K562 (cell line): ENCODE results near the gene STUB1.

Source experiments
- CBX1 ChIP-seq: sonication (generic); IDR thresholded peaks from 2 replicates; pipeline ENCODE4 v1.6.1; 2016; ENCODE audit warnings: antibody characterized with exemption, low read depth, mild to moderate bottlenecking
- CBX5 ChIP-seq: IDR thresholded peaks from 2 replicates; pipeline ENCODE4 v1.6.1; 2014; ENCODE audit warnings: low read depth, borderline replicate concordance
- MYC ChIP-seq, 2 experiments: fragments of 250-450 bp in 1 of 2; sonication (Bioruptor Pico) in 1 of 2; IDR thresholded peaks; 2 replicates each; pipeline versions ENCODE4 v1.5.1 to v1.6.1; 2012 to 2021; ENCODE audit warnings: low read depth in 2 of 2, borderline replicate concordance in 1 of 2, improper control_type of control experiment in 1 of 2, low read length in 1 of 2, mild to moderate bottlenecking in 1 of 2, moderate library complexity in 1 of 2
- POLR2B ChIP-seq: fragments of 450-650 bp; IDR thresholded peaks from 2 replicates; pipeline ENCODE4 v1.6.1; 2018; ENCODE audit warnings: low read depth; ENCODE audit not compliant: partially characterized antibody
- RHOXF2B ChIP-seq: fragments of 250-450 bp; sonication (Bioruptor Pico); conservative IDR thresholded peaks from 2 replicates; pipeline ENCODE4 v1.5.1; 2021
- SIX5 ChIP-seq, 2 experiments: IDR thresholded peaks; 2 replicates each; pipeline ENCODE4 v1.6.1; 2011; ENCODE audit warnings: low read length in 2 of 2, borderline replicate concordance in 1 of 2, low read depth in 1 of 2, mild to moderate bottlenecking in 1 of 2, moderate library complexity in 1 of 2; ENCODE audit not compliant: insufficient read depth in 1 of 2
- XRCC3 ChIP-seq: fragments of 450-650 bp; IDR thresholded peaks from 2 replicates; pipeline ENCODE4 v1.6.1; 2017; ENCODE audit warnings: mild to moderate bottlenecking, moderate library complexity
- ZKSCAN3 ChIP-seq: fragments of 250-450 bp; sonication (Bioruptor Pico); IDR thresholded peaks from 2 replicates; pipeline ENCODE4 v1.4.0; 2020
- TF ChIP-seq, protein P1 (sequence below): fragments of 250-450 bp; sonication (Bioruptor Pico); IDR thresholded peaks from 2 replicates; pipeline ENCODE4 v1.5.0; 2021
- TF ChIP-seq, protein P2 (sequence below), 3 experiments: IDR thresholded peaks in 2 of 3; conservative IDR thresholded peaks in 1 of 3; 2 replicates each; pipeline ENCODE4 v1.5.1; 2011 to 2012; ENCODE audit warnings: low read length in 3 of 3, mild to moderate bottlenecking in 3 of 3, control low read depth in 2 of 3, improper control_type of control experiment in 1 of 3, inconsistent platforms in 1 of 3, low read depth in 1 of 3, mixed read lengths in 1 of 3, moderate library complexity in 1 of 3; ENCODE audit not compliant: insufficient read depth in 2 of 3
- TF ChIP-seq, protein P3 (sequence below): sonication (generic); formaldehyde crosslinking; IDR thresholded peaks from 2 replicates; pipeline ENCODE4 v1.8.1; 2023; ENCODE audit warnings: mild to moderate bottlenecking, missing genetic modification reagents

DNA sequence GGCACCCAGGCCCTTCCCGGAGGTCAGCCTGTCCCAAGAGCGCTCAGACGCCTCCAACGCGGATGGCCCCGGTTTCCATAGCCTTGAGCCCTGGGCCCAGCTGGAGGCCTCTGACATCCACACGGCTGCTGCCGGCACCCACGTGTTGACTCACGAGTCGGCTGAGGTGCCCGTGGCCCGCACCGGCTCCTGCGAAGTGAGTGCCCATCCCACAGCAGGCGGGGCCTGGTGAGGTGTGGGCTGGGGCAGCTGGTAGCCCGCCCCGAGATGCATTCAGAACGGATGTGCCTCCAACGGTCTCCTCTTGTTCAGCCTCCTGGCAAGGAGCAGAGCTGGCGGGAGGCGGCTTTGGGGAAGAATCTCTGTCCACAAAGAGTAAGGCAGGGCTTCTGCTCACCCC, 28.4 kb upstream of the STUB1 start:
- TF ChIP-seq CBX1 (no peak), POLR2B (no peak), CBX5 (no peak), SIX5 (IDR thresholded peaks at IDR 0.05; ENCODE audit: borderline replicate concordance in 1 of 2, insufficient read depth in 1 of 2, low read depth in 1 of 2, low read length in 2 of 2) (no peak), XRCC3 (no peak), MYC (IDR thresholded peaks at IDR 0.05; ENCODE audit: low read depth, low read length) (no peak), MYC (CRISPR knock-in tag; IDR thresholded peaks at IDR 0.05; ENCODE audit: borderline replicate concordance, low read depth) (no peak), ZKSCAN3 (CRISPR knock-in tag) (no peak), RHOXF2B (CRISPR knock-in tag) (no peak)
- TF ChIP-seq, protein P1, sequence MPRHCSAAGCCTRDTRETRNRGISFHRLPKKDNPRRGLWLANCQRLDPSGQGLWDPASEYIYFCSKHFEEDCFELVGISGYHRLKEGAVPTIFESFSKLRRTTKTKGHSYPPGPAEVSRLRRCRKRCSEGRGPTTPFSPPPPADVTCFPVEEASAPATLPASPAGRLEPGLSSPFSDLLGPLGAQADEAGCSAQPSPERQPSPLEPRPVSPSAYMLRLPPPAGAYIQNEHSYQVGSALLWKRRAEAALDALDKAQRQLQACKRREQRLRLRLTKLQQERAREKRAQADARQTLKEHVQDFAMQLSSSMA (CRISPR knock-in tag): no peak
- TF ChIP-seq, protein P2, sequence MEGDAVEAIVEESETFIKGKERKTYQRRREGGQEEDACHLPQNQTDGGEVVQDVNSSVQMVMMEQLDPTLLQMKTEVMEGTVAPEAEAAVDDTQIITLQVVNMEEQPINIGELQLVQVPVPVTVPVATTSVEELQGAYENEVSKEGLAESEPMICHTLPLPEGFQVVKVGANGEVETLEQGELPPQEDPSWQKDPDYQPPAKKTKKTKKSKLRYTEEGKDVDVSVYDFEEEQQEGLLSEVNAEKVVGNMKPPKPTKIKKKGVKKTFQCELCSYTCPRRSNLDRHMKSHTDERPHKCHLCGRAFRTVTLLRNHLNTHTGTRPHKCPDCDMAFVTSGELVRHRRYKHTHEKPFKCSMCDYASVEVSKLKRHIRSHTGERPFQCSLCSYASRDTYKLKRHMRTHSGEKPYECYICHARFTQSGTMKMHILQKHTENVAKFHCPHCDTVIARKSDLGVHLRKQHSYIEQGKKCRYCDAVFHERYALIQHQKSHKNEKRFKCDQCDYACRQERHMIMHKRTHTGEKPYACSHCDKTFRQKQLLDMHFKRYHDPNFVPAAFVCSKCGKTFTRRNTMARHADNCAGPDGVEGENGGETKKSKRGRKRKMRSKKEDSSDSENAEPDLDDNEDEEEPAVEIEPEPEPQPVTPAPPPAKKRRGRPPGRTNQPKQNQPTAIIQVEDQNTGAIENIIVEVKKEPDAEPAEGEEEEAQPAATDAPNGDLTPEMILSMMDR (IDR thresholded peaks at IDR 0.05 in 2 of 3, conservative IDR thresholded peaks at IDR 0.05 in 1 of 3; ENCODE audit: insufficient read depth in 2 of 3, low read depth in 1 of 3, low read length in 3 of 3): no peak
- TF ChIP-seq, protein P3, sequence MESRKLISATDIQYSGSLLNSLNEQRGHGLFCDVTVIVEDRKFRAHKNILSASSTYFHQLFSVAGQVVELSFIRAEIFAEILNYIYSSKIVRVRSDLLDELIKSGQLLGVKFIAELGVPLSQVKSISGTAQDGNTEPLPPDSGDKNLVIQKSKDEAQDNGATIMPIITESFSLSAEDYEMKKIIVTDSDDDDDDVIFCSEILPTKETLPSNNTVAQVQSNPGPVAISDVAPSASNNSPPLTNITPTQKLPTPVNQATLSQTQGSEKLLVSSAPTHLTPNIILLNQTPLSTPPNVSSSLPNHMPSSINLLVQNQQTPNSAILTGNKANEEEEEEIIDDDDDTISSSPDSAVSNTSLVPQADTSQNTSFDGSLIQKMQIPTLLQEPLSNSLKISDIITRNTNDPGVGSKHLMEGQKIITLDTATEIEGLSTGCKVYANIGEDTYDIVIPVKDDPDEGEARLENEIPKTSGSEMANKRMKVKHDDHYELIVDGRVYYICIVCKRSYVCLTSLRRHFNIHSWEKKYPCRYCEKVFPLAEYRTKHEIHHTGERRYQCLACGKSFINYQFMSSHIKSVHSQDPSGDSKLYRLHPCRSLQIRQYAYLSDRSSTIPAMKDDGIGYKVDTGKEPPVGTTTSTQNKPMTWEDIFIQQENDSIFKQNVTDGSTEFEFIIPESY (CRISPR knock-in tag): peak; percentile 60; the same call in 1 of the 2 replicates
